ENCODE results near the gene SCNN1A. TPM values are rescaled to one million over a fixed set of nuclear protein-coding genes. Genes with fewer than 3 reads are reported as not detected.

SCNN1A gene
- total RNA-seq, 3 donors from 2014 or later, result 1.3 to 175 (median 93.7) TPM

GRCh38 chr12:6343518-6343917 is 31.8 kb downstream of the SCNN1A start:
- DNase-seq (ENCODE audit: low spot score in 2 of 2), result no peak
- no peak overlapping the region for H3K4me3 ChIP-seq
- no peaks in the 10 kb centered on the region for H3K27me3 ChIP-seq
- no peaks in the 10 kb centered on the region for H3K36me3 ChIP-seq
- no peaks in the 10 kb centered on the region for H3K9me3 ChIP-seq
- intact Hi-C loops (cut with DNase I; ENCODE audit: low total_unique reads), result no loop called here
- H3K4me1 ChIP-seq, result peaks cover 9 to 29% of the 10 kb centered on the region in 2 donors
- H3K27ac ChIP-seq, result peak overlapping the region; percentile 98 to 99
- TF ChIP-seq POLR2A (IDR thresholded peaks at IDR 0.05), result no peak
- TF ChIP-seq POLR2AphosphoS5 (IDR thresholded peaks at IDR 0.05), result no peak
- TF ChIP-seq CTCF (IDR thresholded peaks at IDR 0.05), result no peak

- peak overlapping the region; percentile 88 to 91 (median 89) for H3K4me3 ChIP-seq
- intact Hi-C loops (cut with DNase I; ENCODE audit: low total_unique reads), result no loop called here
These were observed 33.0 kb downstream of the SCNN1A start for GRCh38 chr12:6342140-6342889.

GRCh38 chr12:6341417-6342139 is 33.8 kb downstream of the SCNN1A start, which contains the start of gene TNFRSF1A:
TSS of gene TNFRSF1A (minus strand) at chr12:6342076. CDS start at chr12:6341814, 262 bp downstream.
- Histone ChIP-seq H3K9me3 (no peaks in the 10 kb centered on the region), H3K27ac (peak within 1 kb of the TSS; percentile 98 to 99), H3K4me3 (peak within 1 kb of the TSS; percentile 88 to 91 (median 89)), H3K27me3 (no peaks in the 10 kb centered on the region), H3K4me1 (peaks cover 16 to 37% of the 10 kb centered on the region in 2 donors), H3K36me3 (no peaks in the 10 kb centered on the region)
- peak in 1 of 2 donors; percentile 72 for DNase-seq (ENCODE audit: low spot score in 2 of 2)
- intact Hi-C loops (cut with DNase I; ENCODE audit: low total_unique reads), result no loop called here
- no peak for TF ChIP-seq CTCF (IDR thresholded peaks at IDR 0.05)
- TF ChIP-seq POLR2AphosphoS5 (IDR thresholded peaks at IDR 0.05), result peak; percentile 65 to 82 (median 75)
- no peak for TF ChIP-seq POLR2A (IDR thresholded peaks at IDR 0.05)

More at GRCh38 chr12:6342140-6342889, 33.0 kb downstream of the SCNN1A start:
- no peaks in the 10 kb centered on the region for H3K9me3 ChIP-seq
- peaks cover 9 to 34% of the 10 kb centered on the region in 2 donors for H3K4me1 ChIP-seq
- peak overlapping the region; percentile 98 to 99 for H3K27ac ChIP-seq
- no peaks in the 10 kb centered on the region for H3K36me3 ChIP-seq
- H3K27me3 ChIP-seq, result no peaks in the 10 kb centered on the region
- no peak for DNase-seq (ENCODE audit: low spot score in 2 of 2)
- TF ChIP-seq CTCF (IDR thresholded peaks at IDR 0.05) (no peak), POLR2A (IDR thresholded peaks at IDR 0.05) (no peak), POLR2AphosphoS5 (IDR thresholded peaks at IDR 0.05) (no peak)

GRCh38 chr12:6340745-6341416 is 34.5 kb downstream of the SCNN1A start:
- DNase-seq (ENCODE audit: low spot score in 2 of 2), result no peak
- H3K4me1 ChIP-seq, result peaks cover 16 to 44% of the 10 kb centered on the region in 2 donors
- no peak for TF ChIP-seq POLR2A (IDR thresholded peaks at IDR 0.05)
- no peak for TF ChIP-seq CTCF (IDR thresholded peaks at IDR 0.05)
- no peak for TF ChIP-seq POLR2AphosphoS5 (IDR thresholded peaks at IDR 0.05)
- peak overlapping the region; percentile 88 to 91 (median 89) for H3K4me3 ChIP-seq
- H3K9me3 ChIP-seq, result no peaks in the 10 kb centered on the region
- intact Hi-C loops (cut with DNase I; ENCODE audit: low total_unique reads), result no loop called here
- no peaks in the 10 kb centered on the region for H3K27me3 ChIP-seq
- H3K36me3 ChIP-seq, result no peaks in the 10 kb centered on the region
- peak overlapping the region; percentile 98 to 99 for H3K27ac ChIP-seq
